ENCODE measurements around the gene ZMYND8.
"Not testable (repeated sequence)": the region's sequence is repeated elsewhere in the genome, so short reads cannot be mapped to it uniquely, and the experiment has no call there.

ZMYND8 gene

GRCh38 chr20:47284373-47284772 lies 72.1 kb downstream of the ZMYND8 start:
- DNase-seq, result no peak

GRCh38 chr20:47283411-47283810 lies 73.1 kb downstream of the ZMYND8 start:
- no peak for DNase-seq

- no peak for DNase-seq
Measured at GRCh38 chr20:47282864-47283263, 73.6 kb downstream of the ZMYND8 start.

- DNase-seq, result no peak
Measured at GRCh38 chr20:47281376-47281775, 75.1 kb downstream of the ZMYND8 start.

GRCh38 chr20:47280668-47281067 lies 75.8 kb downstream of the ZMYND8 start:
- no peak for DNase-seq

GRCh38 chr20:47280228-47280627 lies 76.3 kb downstream of the ZMYND8 start:
- DNase-seq, result no peak

- no peak for DNase-seq
Measured at GRCh38 chr20:47278907-47279348, 77.6 kb downstream of the ZMYND8 start.

- DNase-seq, result not testable (repeated sequence)
Measured at GRCh38 chr20:47277535-47277872, 79.0 kb downstream of the ZMYND8 start.

- DNase-seq, result no peak
Measured at GRCh38 chr20:47276851-47277534, 79.5 kb downstream of the ZMYND8 start.

GRCh38 chr20:47276251-47276650 lies 80.2 kb downstream of the ZMYND8 start:
- DNase-seq, result no peak

- DNase-seq, result no peak
Measured at GRCh38 chr20:47275548-47275947, 81.0 kb downstream of the ZMYND8 start.

GRCh38 chr20:47274401-47275108 lies 81.9 kb downstream of the ZMYND8 start:
- no peak for DNase-seq

- no peak for DNase-seq
Measured at GRCh38 chr20:47273591-47274235, 82.8 kb downstream of the ZMYND8 start.

GRCh38 chr20:47272893-47273590 lies 83.5 kb downstream of the ZMYND8 start:
- no peak for DNase-seq

- no peak for DNase-seq
Measured at GRCh38 chr20:47271046-47271615, 85.4 kb downstream of the ZMYND8 start.

GRCh38 chr20:47269309-47270165 lies 87.0 kb downstream of the ZMYND8 start:
- DNase-seq, result no peak

- no peak for DNase-seq
Measured at GRCh38 chr20:47267621-47268020, 88.9 kb downstream of the ZMYND8 start.

- DNase-seq, result no peak
Measured at GRCh38 chr20:47266847-47267515, 89.5 kb downstream of the ZMYND8 start.

- DNase-seq, result no peak
Measured at GRCh38 chr20:47265984-47266383, 90.5 kb downstream of the ZMYND8 start.

- DNase-seq, result no peak
Measured at GRCh38 chr20:47265214-47265613, 91.3 kb downstream of the ZMYND8 start.

GRCh38 chr20:47264137-47264769 lies 92.2 kb downstream of the ZMYND8 start:
- not testable (repeated sequence) for DNase-seq
